GM21528 (cell line): ENCODE data around the gene ESRRG.

Experiments
- ATAC-seq: cut with Tn5 transposase; IDR thresholded peaks from one replicate; pipeline ENCODE4 v1.9.1; 2021; ENCODE audit warnings: mild to moderate bottlenecking, moderate library complexity; ENCODE audit not compliant: unreplicated experiment, low FRiP score

ESRRG gene

GRCh38 chr1:216459651-216460207 lies 263.5 kb downstream of the ESRRG start:
- no peak for ATAC-seq

- ATAC-seq = no peak
Observed at GRCh38 chr1:216458812-216459211, 264.4 kb downstream of the ESRRG start.

GRCh38 chr1:216457356-216457755 lies 265.9 kb downstream of the ESRRG start:
- no peak for ATAC-seq

GRCh38 chr1:216456682-216457081 lies 266.5 kb downstream of the ESRRG start:
- ATAC-seq = no peak

- ATAC-seq = no peak
Observed at GRCh38 chr1:216453777-216454176, 269.5 kb downstream of the ESRRG start.
